COLO829 (cell line): Measurements from ENCODE around the gene OR11A1.
"Not testable (repeated sequence)": the region's sequence is repeated elsewhere in the genome, so short reads cannot be mapped to it uniquely, and the experiment has no call there.

Experiments used
- DNase-seq: peaks from one replicate; pipeline ENCODE4 v3.0.0; 2012; ENCODE audit warnings: low spot score

OR11A1 gene

GRCh38 chr6:29478740-29479139 is 21.9 kb upstream of the OR11A1 start:
- DNase-seq = no peak

GRCh38 chr6:29477923-29478450 is 21.1 kb upstream of the OR11A1 start:
- no peak for DNase-seq

- DNase-seq = no peak
Observed at GRCh38 chr6:29474996-29475395, 18.1 kb upstream of the OR11A1 start.

GRCh38 chr6:29466241-29466640 is 9.4 kb upstream of the OR11A1 start:
- no peak for DNase-seq

- no peak for DNase-seq
Observed at GRCh38 chr6:29465801-29466200, 8.9 kb upstream of the OR11A1 start.

- no peak for DNase-seq
Observed at GRCh38 chr6:29465279-29465678, 8.4 kb upstream of the OR11A1 start.

GRCh38 chr6:29462022-29462421 is 5.2 kb upstream of the OR11A1 start:
- DNase-seq = no peak

GRCh38 chr6:29461021-29461814 is 4.3 kb upstream of the OR11A1 start:
- no peak for DNase-seq

- no peak for DNase-seq
Observed at GRCh38 chr6:29451471-29452193, 5.2 kb downstream of the OR11A1 start.

GRCh38 chr6:29447670-29448069 is 9.2 kb downstream of the OR11A1 start:
- DNase-seq = peak; percentile 57

GRCh38 chr6:29444031-29444430 is 12.8 kb downstream of the OR11A1 start:
- DNase-seq = not testable (repeated sequence)

- DNase-seq = no peak
Observed at GRCh38 chr6:29442719-29443118, 14.2 kb downstream of the OR11A1 start.

- no peak for DNase-seq
Observed at GRCh38 chr6:29439006-29439405, 17.9 kb downstream of the OR11A1 start, which contains the start of gene OR10C1. Gene OR10C1 (plus strand): TSS chr6:29439306. CDS start chr6:29440016, 710 bp downstream.

GRCh38 chr6:29436730-29437129 is 20.1 kb downstream of the OR11A1 start:
- not testable (repeated sequence) for DNase-seq

GRCh38 chr6:29426654-29427053 is 30.2 kb downstream of the OR11A1 start:
- no peak for DNase-seq

- no peak for DNase-seq
Observed at GRCh38 chr6:29425075-29425474, 31.8 kb downstream of the OR11A1 start.

- DNase-seq = no peak
Observed at GRCh38 chr6:29424575-29424974, 32.3 kb downstream of the OR11A1 start.

GRCh38 chr6:29424168-29424567 is 32.7 kb downstream of the OR11A1 start:
- DNase-seq = no peak

GRCh38 chr6:29419516-29419915 is 37.4 kb downstream of the OR11A1 start:
- DNase-seq = peak; percentile 84

GRCh38 chr6:29414588-29414987 is 42.3 kb downstream of the OR11A1 start, which contains the start of gene OR12D1:
Gene OR12D1 (plus strand): TSS chr6:29414928.
- DNase-seq = no peak

- DNase-seq = no peak
Observed at GRCh38 chr6:29403801-29404200, 53.1 kb downstream of the OR11A1 start.

- DNase-seq = no peak
Observed at GRCh38 chr6:29399525-29399924, 57.3 kb downstream of the OR11A1 start.

- no peak for DNase-seq
Observed at GRCh38 chr6:29395331-29395730, 61.5 kb downstream of the OR11A1 start, which contains the start of gene OR12D2. Gene OR12D2 (plus strand): TSS chr6:29395631. CDS start chr6:29396700, 1,069 bp downstream.
